HG03442 (cell line): Measurements from ENCODE around the gene CSNK1E.
A peak's percentile ranks its signal among the peaks of the same experiment; 100 is the strongest.

Source experiments
- ATAC-seq: cut with Tn5 transposase; IDR thresholded peaks from one replicate; pipeline ENCODE4 v1.9.1; 2021; ENCODE audit warnings: mild to moderate bottlenecking, moderate library complexity; ENCODE audit not compliant: unreplicated experiment

Gene CSNK1E

GRCh38 chr22:38335077-38335476 lies 17.8 kb upstream of the CSNK1E start:
- ATAC-seq = no peak

GRCh38 chr22:38327805-38328204 lies 10.6 kb upstream of the CSNK1E start:
- no peak for ATAC-seq

GRCh38 chr22:38327396-38327795 lies 10.2 kb upstream of the CSNK1E start:
- ATAC-seq = no peak

GRCh38 chr22:38325587-38325986 lies 8.4 kb upstream of the CSNK1E start:
- no peak for ATAC-seq

- ATAC-seq = no peak
These were observed 3.6 kb upstream of the CSNK1E start for GRCh38 chr22:38320605-38321402.

GRCh38 chr22:38318792-38319773 lies 1.9 kb upstream of the CSNK1E start:
- ATAC-seq = no peak

- ATAC-seq = no peak
These were observed 922 bp upstream of the CSNK1E start for GRCh38 chr22:38317995-38318715.

- ATAC-seq = peak; percentile 29
These were observed 690 bp downstream of the CSNK1E start for GRCh38 chr22:38316364-38317121.

GRCh38 chr22:38315823-38316363 lies 1.3 kb downstream of the CSNK1E start:
- no peak for ATAC-seq

- ATAC-seq = no peak
These were observed 2.1 kb downstream of the CSNK1E start for GRCh38 chr22:38314933-38315822.

- no peak for ATAC-seq
These were observed 2.9 kb downstream of the CSNK1E start for GRCh38 chr22:38314051-38314932.

- no peak for ATAC-seq
These were observed 3.8 kb downstream of the CSNK1E start for GRCh38 chr22:38313384-38313955.

- ATAC-seq = no peak
These were observed 4.9 kb downstream of the CSNK1E start for GRCh38 chr22:38312261-38312800.

- no peak for ATAC-seq
These were observed 6.0 kb downstream of the CSNK1E start for GRCh38 chr22:38311323-38311620.

GRCh38 chr22:38310518-38311322 lies 6.5 kb downstream of the CSNK1E start:
- ATAC-seq = no peak

- ATAC-seq = no peak
These were observed 7.4 kb downstream of the CSNK1E start for GRCh38 chr22:38309614-38310517.
